ENCODE results near the gene PPP2R3B. TPM values are rescaled to one million over a fixed set of nuclear protein-coding genes. Genes with fewer than 3 reads are reported as not detected.

Gene PPP2R3B
- total RNA-seq, 1 experiment from 2014 or later, result 19.1 TPM

GRCh38 chrX:373641-374471 is 12.9 kb downstream of the PPP2R3B start (continued):
- no peak for TF ChIP-seq MAX (IDR thresholded peaks at IDR 0.05)
- no peak for TF ChIP-seq RAD21 (IDR thresholded peaks at IDR 0.05; ENCODE audit: low read depth)

DNA sequence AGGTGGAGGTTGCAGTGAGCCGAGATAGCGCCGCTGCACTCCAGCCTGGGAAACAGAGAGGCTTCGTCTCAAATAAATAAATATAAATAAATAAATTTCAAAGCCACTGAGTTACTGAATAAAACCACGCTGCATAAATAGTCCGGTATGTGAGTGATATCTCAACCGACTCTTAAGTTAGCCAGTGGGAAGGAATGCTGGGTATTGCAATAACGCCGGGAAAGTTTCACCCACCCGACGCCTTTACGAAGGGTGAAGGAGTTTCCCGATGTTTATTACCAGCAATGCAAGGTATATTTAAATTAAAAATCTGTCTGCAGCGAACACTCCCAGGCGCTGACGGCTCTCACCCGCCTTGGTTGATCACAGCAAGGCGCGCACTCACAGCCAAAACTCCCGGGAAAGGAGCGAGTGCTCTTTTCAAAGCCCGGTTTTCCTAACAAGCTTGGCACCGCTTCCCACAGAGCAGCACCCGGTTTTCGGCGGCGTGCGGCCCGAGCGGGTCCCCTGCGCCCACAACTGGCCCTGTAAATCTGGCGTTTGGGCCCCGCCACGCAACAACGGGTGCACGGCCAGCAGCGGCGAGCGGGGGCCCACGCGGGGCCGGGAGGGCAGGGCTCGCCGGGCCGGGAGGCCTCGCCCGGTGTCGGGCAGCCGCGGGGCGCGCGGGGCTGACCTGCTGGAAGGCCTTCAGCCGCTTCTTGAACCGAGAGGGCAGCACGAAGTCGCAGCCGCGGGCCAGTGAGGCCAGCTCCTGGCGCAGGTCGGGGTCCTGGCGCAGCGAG is 13.7 kb downstream of the PPP2R3B start:
- ChIA-PET CTCF (no interaction called here), RAD21 (ENCODE audit: low non-redundant PET in 1 of 2, low total read pairs in 2 of 2, uncharacterized antibody in 2 of 2, unreplicated experiment in 2 of 2) (no interaction called here), POLR2A (no interaction called here)
- no peak for TF ChIP-seq CEBPB (IDR thresholded peaks at IDR 0.05; ENCODE audit: low read depth)
- no peak for TF ChIP-seq MAX (IDR thresholded peaks at IDR 0.05)
- TF ChIP-seq POLR2AphosphoS5 (IDR thresholded peaks at IDR 0.05; ENCODE audit: low read depth, low read length), result no peak
- no peak for TF ChIP-seq YY1 (IDR thresholded peaks at IDR 0.05; ENCODE audit: extremely low read depth, insufficient replicate concordance, low read depth, low read length)
- no peak for TF ChIP-seq EGR1 (IDR thresholded peaks at IDR 0.05; ENCODE audit: low read depth)
- no peak for TF ChIP-seq EZH2phosphoT487 (IDR thresholded peaks at IDR 0.05; ENCODE audit: borderline replicate concordance)
- no peak for TF ChIP-seq RAD21 (IDR thresholded peaks at IDR 0.05; ENCODE audit: low read depth)
- no peak for TF ChIP-seq ELF1 (IDR thresholded peaks at IDR 0.05; ENCODE audit: borderline replicate concordance, low read depth)
- no peak for TF ChIP-seq SP1 (IDR thresholded peaks at IDR 0.05; ENCODE audit: low read depth)
- no peak overlapping the region for H3K9ac ChIP-seq (ENCODE audit: low read length)
- H3K27me3 ChIP-seq (ENCODE audit: insufficient read depth, low read length), result no peaks in the 10 kb centered on the region
- H3K4me2 ChIP-seq (ENCODE audit: low read length), result no peak overlapping the region
- ATAC-seq (no peak), DNase-seq (ENCODE audit: low read depth, low spot score) (no peak)
- H3K4me1 ChIP-seq (ENCODE audit: control insufficient read depth in 1 of 2, insufficient read depth in 2 of 2, low read length in 2 of 2), result peaks cover 0 to 5% of the 10 kb centered on the region in 2 experiments; a peak in 1 of 4 replicates
- H3K9me3 ChIP-seq (ENCODE audit: control insufficient read depth in 1 of 2, insufficient read depth in 1 of 2, low read depth in 1 of 2, low read length in 2 of 2), result no peaks in the 10 kb centered on the region
- no peak overlapping the region for H3K4me3 ChIP-seq (replicated peaks in 1 of 2; ENCODE audit: low read depth in 1 of 2, low read length in 2 of 2)
- no peaks in the 10 kb centered on the region for H3K36me3 ChIP-seq (ENCODE audit: control insufficient read depth in 1 of 2, insufficient read depth in 2 of 2, low read length in 2 of 2)
- H2AFZ ChIP-seq (ENCODE audit: low read depth, low read length, poor library complexity, severe bottlenecking), result no peak overlapping the region
- intact Hi-C loops (cut with micrococcal nuclease), result no loop called here
- no peaks in the 10 kb centered on the region for H3K79me2 ChIP-seq (ENCODE audit: insufficient read depth, low read length)
- no peaks in the 10 kb centered on the region for H4K20me1 ChIP-seq (ENCODE audit: insufficient read depth)
- BruUV-seq (replicated peaks), result no TSS peak
- H3K9me2 ChIP-seq (ENCODE audit: insufficient read depth), result no peaks in the 10 kb centered on the region
- no peak overlapping the region for H3K27ac ChIP-seq (ENCODE audit: low read depth, low read length)

Data from HCT116 (cell line).